NOMO-1 treated with dmso at 0.1 percent for 144 hours (cell line): ENCODE data around the gene SETD1B.
A peak's percentile ranks its signal among the peaks of the same experiment; 100 is the strongest.

Experiments used
- DNase-seq: peaks from one replicate; lab custom pipeline; 2025; ENCODE audit not compliant: unreplicated experiment; lab: John Stamatoyannopoulos, UW

The SETD1B gene

GRCh38 chr12:121823727-121824115 lies 19.9 kb downstream of the SETD1B start:
- DNase-seq = no peak

DNA sequence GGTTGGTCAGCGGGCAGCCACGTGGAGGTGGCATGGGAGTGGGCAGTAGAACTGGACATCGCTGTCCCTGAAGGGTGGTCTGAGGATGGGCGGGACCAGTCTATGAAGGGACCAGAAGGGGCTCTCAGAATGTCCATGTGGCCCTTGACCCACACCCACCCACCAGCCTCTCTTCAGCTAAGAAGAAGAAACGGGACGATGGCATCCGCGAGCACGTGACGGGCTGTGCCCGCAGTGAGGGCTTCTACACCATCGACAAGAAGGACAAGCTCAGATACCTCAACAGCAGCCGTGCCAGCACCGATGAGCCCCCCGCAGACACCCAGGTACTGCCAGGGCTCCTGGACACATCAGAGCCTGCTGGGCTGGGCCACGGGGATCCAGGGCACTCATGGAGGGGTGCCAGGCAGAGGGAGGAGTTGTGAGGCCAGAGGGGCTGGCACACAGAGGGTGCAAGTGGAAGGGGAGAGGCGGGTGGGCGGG lies 21.3 kb downstream of the SETD1B start:
- no peak for DNase-seq

GRCh38 chr12:121826318-121827150 lies 22.7 kb downstream of the SETD1B start:
- no peak for DNase-seq

DNA sequence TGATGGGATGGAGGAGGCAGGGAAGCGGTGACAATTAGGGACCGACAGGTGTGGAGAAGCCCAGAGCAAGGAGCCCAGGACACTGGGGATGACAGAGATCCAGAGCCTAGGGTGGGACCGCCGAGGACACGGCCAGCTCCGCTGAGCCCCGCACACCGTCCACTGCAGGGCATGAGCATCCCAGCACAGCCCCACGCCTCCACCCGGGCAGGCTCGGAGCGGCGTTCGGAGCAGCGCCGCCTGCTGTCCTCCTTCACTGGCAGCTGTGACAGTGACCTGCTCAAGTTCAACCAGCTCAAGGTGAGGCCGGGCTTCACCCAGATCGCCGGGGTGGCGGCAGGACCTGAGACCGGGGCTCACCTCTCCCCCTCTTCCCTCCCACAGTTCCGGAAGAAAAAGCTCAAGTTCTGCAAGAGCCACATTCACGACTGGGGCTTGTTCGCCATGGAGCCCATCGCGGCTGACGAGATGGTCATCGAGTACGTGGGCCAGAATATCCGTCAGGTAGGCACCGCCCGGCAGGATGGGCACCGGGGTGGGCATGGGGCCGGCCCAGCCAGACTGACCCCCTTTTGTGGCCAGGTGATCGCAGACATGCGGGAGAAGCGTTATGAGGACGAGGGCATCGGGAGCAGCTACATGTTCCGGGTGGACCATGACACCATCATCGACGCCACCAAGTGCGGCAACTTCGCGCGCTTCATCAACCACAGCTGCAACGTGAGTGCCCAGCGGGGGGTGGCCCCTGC lies 23.7 kb downstream of the SETD1B start:
- no peak for DNase-seq

- no peak for DNase-seq
Measured at GRCh38 chr12:121828306-121828705, 24.5 kb downstream of the SETD1B start.

- no peak for DNase-seq
Measured at GRCh38 chr12:121828826-121829225, 25.0 kb downstream of the SETD1B start.

GRCh38 chr12:121829250-121829918 lies 25.6 kb downstream of the SETD1B start:
- no peak for DNase-seq

DNA sequence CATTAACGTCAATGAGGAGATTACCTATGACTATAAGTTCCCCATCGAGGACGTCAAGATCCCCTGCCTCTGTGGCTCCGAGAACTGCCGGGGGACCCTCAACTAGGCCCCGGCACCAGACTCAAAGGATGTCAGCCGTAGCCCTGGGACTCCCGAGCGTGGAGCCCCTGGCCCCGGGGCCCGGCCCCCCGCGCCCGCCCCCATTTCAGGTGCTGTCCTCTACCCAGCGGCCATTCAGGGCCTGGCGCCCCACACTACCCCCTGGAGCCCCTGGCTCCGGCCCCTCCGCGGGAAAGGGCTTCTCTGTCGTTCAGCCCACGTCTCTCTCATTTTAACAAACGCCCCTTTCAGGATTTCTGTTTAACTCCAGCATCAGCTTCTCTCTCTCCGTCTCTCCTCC lies 26.3 kb downstream of the SETD1B start:
- no peak for DNase-seq

- no peak for DNase-seq
Measured at GRCh38 chr12:121830588-121831265, 26.9 kb downstream of the SETD1B start.

- DNase-seq = peak; percentile 32
Measured at GRCh38 chr12:121831571-121832245, 27.9 kb downstream of the SETD1B start.

GRCh38 chr12:121837680-121838079 lies 33.9 kb downstream of the SETD1B start:
- DNase-seq = no peak

- no peak for DNase-seq
Measured at GRCh38 chr12:121838126-121838525, 34.3 kb downstream of the SETD1B start.

- DNase-seq = peak; percentile 99
Measured at GRCh38 chr12:121839106-121839992, 35.5 kb downstream of the SETD1B start.

DNA sequence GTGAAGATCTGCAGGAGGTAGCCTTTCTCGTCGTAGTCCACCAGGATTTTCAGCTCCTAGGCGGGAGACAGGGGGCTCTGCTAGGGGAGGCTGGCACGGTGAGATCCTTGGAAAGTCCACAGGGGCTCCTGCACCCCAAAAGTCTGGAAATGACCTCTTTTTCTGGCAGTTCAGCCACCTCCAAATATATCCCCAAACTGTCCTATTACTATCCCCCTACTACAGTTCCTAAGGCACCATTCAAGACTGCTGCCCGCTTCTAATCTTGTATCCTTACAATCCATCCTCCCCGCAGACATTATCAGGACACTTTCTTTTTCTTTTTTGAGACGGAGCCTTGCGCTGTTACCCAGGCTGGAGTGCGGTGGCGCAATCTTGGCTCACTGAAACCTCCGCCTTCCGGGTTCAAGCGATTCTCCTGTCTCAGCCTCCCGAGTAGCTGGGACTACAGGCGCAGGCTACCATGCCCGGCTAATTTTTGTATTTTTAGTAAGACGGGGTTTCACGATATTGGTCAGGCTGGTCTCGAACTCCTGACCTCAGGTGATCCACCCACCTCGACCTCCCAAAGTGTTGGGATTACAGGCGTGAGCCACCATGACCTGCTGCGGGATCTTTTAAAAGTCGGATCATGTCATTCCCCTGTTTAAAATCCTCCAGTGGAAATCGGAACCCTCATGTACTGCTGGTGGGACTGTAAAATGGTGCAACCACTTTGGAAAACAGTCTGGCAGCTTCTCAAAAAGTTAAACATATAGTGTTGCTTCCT lies 36.4 kb downstream of the SETD1B start:
- no peak for DNase-seq

DNA sequence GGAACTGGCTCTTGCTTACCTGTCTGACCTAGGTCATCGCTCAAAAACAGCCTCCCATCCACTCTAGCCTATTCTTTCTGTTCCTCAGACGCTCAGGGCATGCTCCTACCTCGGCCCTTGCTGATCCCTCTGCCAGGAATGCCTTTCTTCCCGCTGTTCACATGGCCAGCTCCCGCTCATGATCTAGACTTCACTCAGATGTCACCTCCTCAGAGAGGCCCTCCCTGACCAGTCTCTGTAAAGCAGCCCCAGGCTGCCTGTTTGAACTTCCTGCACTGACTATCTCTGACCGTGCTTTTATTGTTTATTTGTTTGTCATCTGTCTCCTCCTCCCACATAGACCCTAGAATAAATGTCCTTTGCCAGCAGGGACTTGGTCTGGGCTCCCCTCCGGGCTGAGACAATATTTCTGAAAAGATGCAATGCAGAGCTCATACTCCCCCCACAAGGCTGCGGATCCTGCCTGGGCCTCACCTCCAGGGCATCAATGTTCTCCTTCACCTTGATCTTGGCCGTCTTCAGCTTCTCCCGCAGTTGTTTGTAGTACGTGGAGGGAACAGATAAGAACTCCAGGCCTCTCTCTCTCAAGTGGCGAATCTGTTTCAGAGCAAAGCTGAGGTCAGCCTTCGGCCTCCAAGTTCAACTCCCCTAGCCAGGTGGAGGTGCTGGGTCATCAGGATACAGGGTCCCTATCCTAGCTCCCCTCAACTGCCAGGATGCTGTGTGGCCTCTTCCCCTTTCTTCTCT lies 39.6 kb downstream of the SETD1B start:
- DNase-seq = no peak

GRCh38 chr12:121845701-121846100 lies 41.9 kb downstream of the SETD1B start:
- no peak for DNase-seq

DNA sequence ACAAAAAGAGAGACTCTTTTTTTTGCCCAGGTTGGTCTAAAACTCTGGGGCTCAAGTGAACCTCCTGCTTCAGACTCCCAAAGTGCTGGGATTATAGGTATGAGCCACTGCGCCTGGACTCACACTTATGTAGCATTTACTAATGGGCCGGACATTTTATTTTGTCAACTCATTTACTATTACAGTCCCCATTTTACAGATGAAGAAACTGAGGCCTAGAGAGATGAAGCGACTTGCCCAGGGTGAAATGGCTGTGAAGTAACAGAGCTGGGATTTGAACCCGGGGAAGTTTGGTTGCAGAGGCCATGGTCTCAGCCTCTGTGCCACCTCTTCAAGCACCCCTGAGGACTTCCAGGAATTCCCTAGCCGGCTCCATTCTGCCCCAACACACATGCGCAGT lies 45.4 kb downstream of the SETD1B start:
- no peak for DNase-seq

DNA sequence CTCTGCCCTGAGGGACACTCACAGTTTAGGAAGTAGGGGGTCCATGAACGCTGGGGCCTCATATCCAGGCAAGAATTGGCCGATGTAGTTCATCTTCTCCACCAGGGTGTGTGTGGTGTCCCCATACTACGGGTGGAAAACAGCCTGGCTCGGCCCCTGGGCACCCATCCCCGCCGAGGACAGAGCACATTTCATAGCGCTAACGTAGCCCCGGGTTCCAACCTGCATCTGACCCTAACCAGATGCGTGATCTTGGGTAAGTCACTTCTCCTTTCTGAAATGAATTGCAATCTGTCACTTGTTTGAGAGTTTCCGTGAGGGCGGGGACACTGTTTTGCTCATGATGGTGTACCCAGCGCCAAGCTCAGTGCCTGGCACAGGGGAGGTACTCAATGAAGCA lies 45.9 kb downstream of the SETD1B start:
- DNase-seq = no peak
